A549 (cell line): ENCODE results near the gene SLC46A1. TPM values are rescaled to one million over a fixed set of nuclear protein-coding genes. Genes with fewer than 3 reads are reported as not detected.

Experiments
- ATAC-seq, 2 experiments: fragments of 200-7000 bp in 1 of 2; fragments of >200 bp in 1 of 2; cut with Nextera tagmentation in 1 of 2; cut with Tn5 transposase in 1 of 2; 3 replicates each; pipeline versions ENCODE4 v1.8.0 to v1.9.1; 2018 to 2020; ENCODE audit warnings: mild to moderate bottlenecking in 1 of 2, moderate library complexity in 1 of 2
- CTCF ChIA-PET: fragments of 300-600 bp; sonication (Branson Sonifier 250); formaldehyde crosslinking; extraction: SDS; loops from one replicate; lab custom pipeline; 2021; ENCODE audit warnings: antibody characterized with exemption, inconsistent platforms; lab: Yijun Ruan, JAX
- POLR2A ChIA-PET: fragments of 350-600 bp; formaldehyde crosslinking; extraction: SDS; loops from one replicate; lab custom pipeline; 2021; ENCODE audit warnings: antibody characterized with exemption, inconsistent platforms; lab: Yijun Ruan, JAX
- DNase-seq, 2 experiments: peaks; one replicate each; pipeline versions ENCODE4 v3.0.0 to v3.0.0-alpha.2; 2011 to 2016; ENCODE audit warnings: low read depth in 1 of 2, low spot score in 1 of 2
- FAIRE-seq: peaks from 2 replicates; lab custom pipeline; 2011; peaks lifted over from hg19 to GRCh38; lab: Jason Lieb, UNC
- H3K27ac ChIP-seq, 2 experiments: fragments of >200 bp; sonication (Bioruptor Twin); formaldehyde crosslinking; 3 replicates each; pipeline ENCODE4 v1.5.1; 2016 to 2017
- H3K4me1 ChIP-seq: fragments of >200 bp; sonication (Bioruptor Twin); formaldehyde crosslinking; 3 replicates; pipeline ENCODE4 v1.6.1; 2016
- H3K4me2 ChIP-seq: fragments of >200 bp; sonication (Bioruptor Twin); formaldehyde crosslinking; 3 replicates; pipeline ENCODE4 v1.6.1; 2016
- H3K4me3 ChIP-seq: fragments of >200 bp; sonication (Bioruptor Twin); formaldehyde crosslinking; 3 replicates; pipeline ENCODE4 v1.5.1; 2016
- H3K9me3 ChIP-seq: fragments of >200 bp; sonication (Bioruptor Twin); formaldehyde crosslinking; 3 replicates; pipeline ENCODE4 v1.6.1; 2016
- ATOH8 ChIP-seq: fragments of 250-450 bp; sonication (Bioruptor Pico); IDR thresholded peaks from 2 replicates; pipeline ENCODE4 v1.5.0; 2020; ENCODE audit warnings: low read depth, mild to moderate bottlenecking, moderate library complexity
- CBX2 ChIP-seq: fragments of 200-600 bp; sonication (generic); IDR thresholded peaks from 2 replicates; pipeline ENCODE4 v1.6.1; 2016; ENCODE audit warnings: low read depth, mild to moderate bottlenecking, borderline replicate concordance
- CHD2 ChIP-seq: fragments of 150-350 bp; IDR thresholded peaks from 2 replicates; pipeline ENCODE4 v1.6.1; 2014; ENCODE audit warnings: low read length; ENCODE audit not compliant: partially characterized antibody
- CTCF ChIP-seq: fragments of >200 bp; sonication (Bioruptor Twin); formaldehyde crosslinking; IDR thresholded peaks from 3 replicates; pipeline ENCODE4 v1.5.1; 2016
- FOSB ChIP-seq: fragments of 250-450 bp; sonication (Bioruptor Pico); IDR thresholded peaks from 2 replicates; pipeline ENCODE4 v1.5.0; 2020; ENCODE audit warnings: mild to moderate bottlenecking, moderate library complexity
- HDAC2 ChIP-seq: fragments of 200-600 bp; sonication (generic); IDR thresholded peaks from 2 replicates; pipeline ENCODE4 v1.6.1; 2016
- HES2 ChIP-seq: fragments of >200 bp; sonication (Bioruptor Twin); formaldehyde crosslinking; IDR thresholded peaks from 2 replicates; pipeline ENCODE4 v1.6.1; 2016
- HOXA7 ChIP-seq: fragments of 250-450 bp; sonication (Bioruptor Pico); IDR thresholded peaks from 2 replicates; pipeline ENCODE4 v1.5.0; 2020; ENCODE audit warnings: mild to moderate bottlenecking, moderate library complexity
- HOXB13 ChIP-seq: fragments of 250-450 bp; sonication (Bioruptor Pico); IDR thresholded peaks from 2 replicates; pipeline ENCODE4 v1.5.0; 2020; ENCODE audit warnings: low read depth, mild to moderate bottlenecking, moderate library complexity
- JUN ChIP-seq, 2 experiments: fragments of >200 bp; sonication (Bioruptor Twin); formaldehyde crosslinking; IDR thresholded peaks; 2 replicates in 1 of 2; 3 replicates in 1 of 2; pipeline ENCODE4 v1.6.1; 2016 to 2017
- NFE2L2 ChIP-seq: fragments of 150-350 bp; conservative IDR thresholded peaks from 2 replicates; pipeline ENCODE4 v1.6.1; 2014; ENCODE audit warnings: low read length
- NR3C1 ChIP-seq: fragments of >200 bp; sonication (Bioruptor Twin); formaldehyde crosslinking; IDR thresholded peaks from 3 replicates; pipeline ENCODE4 v1.6.1; 2017
- PBX3 ChIP-seq: IDR thresholded peaks from 2 replicates; pipeline ENCODE4 v1.6.1; 2012
- PHF8 ChIP-seq: fragments of 200-600 bp; sonication (generic); IDR thresholded peaks from 2 replicates; pipeline ENCODE4 v1.6.1; 2016; ENCODE audit warnings: low read depth, mild to moderate bottlenecking, antibody characterized with exemption, moderate library complexity, borderline replicate concordance
- POLR2A ChIP-seq: IDR thresholded peaks from 2 replicates; pipeline ENCODE4 v1.6.1; 2012; ENCODE audit warnings: mild to moderate bottlenecking, low read length
- RAD21 ChIP-seq, 2 experiments: fragments of >200 bp in 1 of 2; sonication (Bioruptor Twin) in 1 of 2; formaldehyde crosslinking in 1 of 2; IDR thresholded peaks in 1 of 2; conservative IDR thresholded peaks in 1 of 2; 2 replicates in 1 of 2; 3 replicates in 1 of 2; pipeline ENCODE4 v1.6.1; 2012 to 2018; ENCODE audit warnings: inconsistent platforms in 1 of 2
- REST ChIP-seq: fragments of 200-600 bp; sonication (generic); IDR thresholded peaks from 2 replicates; pipeline ENCODE4 v1.6.1; 2016; ENCODE audit warnings: antibody characterized with exemption, mild to moderate bottlenecking, moderate library complexity
- TFCP2L1 ChIP-seq: fragments of 250-450 bp; sonication (Bioruptor Pico); IDR thresholded peaks from 2 replicates; pipeline ENCODE4 v1.5.0; 2021; ENCODE audit warnings: mild to moderate bottlenecking
- TP53 ChIP-seq: fragments of 250-450 bp; sonication (Bioruptor Pico); IDR thresholded peaks from 2 replicates; pipeline ENCODE4 v1.5.0; 2021; ENCODE audit warnings: mild to moderate bottlenecking, moderate library complexity
- WGBS: methylation state at CpG from one replicate; pipeline ENCODE4 v1.1.6; 2017; ENCODE audit errors: missing lambda C conversion rate; 5-methylcytosine and 5-hydroxymethylcytosine counted together
- polyA plus RNA-seq, 4 experiments: library from polyadenylated mRNA; depleted of rRNA in 3 of 4; stranded (reverse); fragments of >200 nt; fragmentation: RNase III in 1 of 4; extraction: RNeasy Plus Mini Kit Qiagen cat#74134 plus additional on column Dnase treatment in 1 of 4; gene quantifications; 2 replicates in 3 of 4; 3 replicates in 1 of 4; pipeline ENCODE4 v1.2.3, GENCODE V29; 2011 to 2017

Gene SLC46A1
- polyA plus RNA-seq, 2 of the 4 experiments (the other 2 are of a cell fraction), result 12.8 to 23.7 TPM

GRCh38 chr17:28367641-28368305, 38.2 kb downstream of the SLC46A1 start (continued):
- no peak for TF ChIP-seq REST
- no peak for TF ChIP-seq HOXB13 (CRISPR knock-in tag)
- no peak for TF ChIP-seq ATOH8 (CRISPR knock-in tag)
- no peak for TF ChIP-seq NFE2L2
- no peak for TF ChIP-seq CBX2
- TF ChIP-seq TFCP2L1 (CRISPR knock-in tag), result no peak
- TF ChIP-seq TP53 (CRISPR knock-in tag), result no peak
- TF ChIP-seq POLR2A, result no peak
- no peak for TF ChIP-seq CHD2
- TF ChIP-seq NR3C1, result no peak

GRCh38 chr17:28366605-28367004, 39.4 kb downstream of the SLC46A1 start:
- no peak for ATAC-seq
- POLR2A ChIA-PET, result interaction anchor here (0.8 to 2.3 kb wide), 2 partner anchors 9 to 31 kb away, joined by 3 to 27 read pairs; partner anchors contain the start of genes POLDIP2 and TNFAIP1

GRCh38 chr17:28365487-28365886, 40.5 kb downstream of the SLC46A1 start:
- DNase-seq (no peak), ATAC-seq (no peak), FAIRE-seq (no peak)
- POLR2A ChIA-PET, result interaction anchor here (1.5 to 2.3 kb wide), 2 partner anchors 8 to 29 kb away, joined by 3 to 27 read pairs; partner anchors contain the start of gene POLDIP2
- CTCF ChIA-PET, result interaction anchor here (0.8 to 5.5 kb wide), 2 partner anchors 8 to 51 kb away, joined by 3 to 27 read pairs; partner anchors contain the start of gene POLDIP2
- WGBS, result 87% methylated on average over 3 of the region's 3 CpGs
- H3K27ac ChIP-seq, result no peak overlapping the region
- H3K4me1 ChIP-seq, result peaks cover 13% of the 10 kb centered on the region
- H3K9me3 ChIP-seq, result no peaks in the 10 kb centered on the region
- H3K4me3 ChIP-seq, result no peak overlapping the region
- no peak overlapping the region for H3K4me2 ChIP-seq
- no peak for TF ChIP-seq HDAC2
- TF ChIP-seq PHF8, result no peak
- no peak for TF ChIP-seq PBX3
- TF ChIP-seq HOXA7 (CRISPR knock-in tag), result no peak
- TF ChIP-seq RAD21 (conservative IDR thresholded peaks at IDR 0.05 in 1 of 2, IDR thresholded peaks at IDR 0.05 in 1 of 2), result no peak
- no peak for TF ChIP-seq FOSB (CRISPR knock-in tag)
- TF ChIP-seq JUN (IDR thresholded peaks at IDR 0.05), result no peak

More at GRCh38 chr17:28366605-28367004, 39.4 kb downstream of the SLC46A1 start:
- no peak for FAIRE-seq
- Histone ChIP-seq H3K4me1 (peaks cover 20% of the 10 kb centered on the region), H3K4me3 (no peak overlapping the region), H3K9me3 (no peaks in the 10 kb centered on the region), H3K4me2 (no peak overlapping the region), H3K27ac (no peak overlapping the region)
- CTCF ChIA-PET, result interaction anchor here (0.8 to 5.5 kb wide), 6 partner anchors 9 to 115 kb away, joined by 3 to 27 read pairs (median 4); partner anchors contain the start of genes IFT20, POLDIP2 and TNFAIP1
- 60% methylated on average over 1 of the region's 1 CpG for WGBS
- DNase-seq, result peak in 1 of 2 experiments; percentile 39
- TF ChIP-seq HES2 (no peak), CTCF (0 out of 3 replicates have a peak, but pooled peaks have one; percentile 7)
